GM18517 (cell line): Measurements from ENCODE around the gene HLA-DRB1.
"Not testable (repeated sequence)": the region's sequence is repeated elsewhere in the genome, so short reads cannot be mapped to it uniquely, and the experiment has no call there.

Experiments used
- ATAC-seq: cut with Tn5 transposase; IDR thresholded peaks from one replicate; pipeline ENCODE4 v1.9.1; 2021; ENCODE audit warnings: mild to moderate bottlenecking, moderate library complexity; ENCODE audit not compliant: unreplicated experiment

Gene HLA-DRB1

GRCh38 chr6:32609731-32610640 lies 20.3 kb upstream of the HLA-DRB1 start:
- ATAC-seq, result peak; percentile 90

- ATAC-seq, result no peak
These were observed 19.7 kb upstream of the HLA-DRB1 start for GRCh38 chr6:32609391-32609730.

- ATAC-seq, result no peak
These were observed 18.7 kb upstream of the HLA-DRB1 start for GRCh38 chr6:32608362-32608761.

- no peak for ATAC-seq
These were observed 18.3 kb upstream of the HLA-DRB1 start for GRCh38 chr6:32607988-32608298.

- no peak for ATAC-seq
These were observed 17.8 kb upstream of the HLA-DRB1 start for GRCh38 chr6:32607263-32607987.

GRCh38 chr6:32604434-32604877 lies 14.8 kb upstream of the HLA-DRB1 start:
- no peak for ATAC-seq

GRCh38 chr6:32603888-32604287 lies 14.2 kb upstream of the HLA-DRB1 start:
- no peak for ATAC-seq

- no peak for ATAC-seq
These were observed 13.6 kb upstream of the HLA-DRB1 start for GRCh38 chr6:32603222-32603621.

GRCh38 chr6:32602383-32602782 lies 12.7 kb upstream of the HLA-DRB1 start:
- no peak for ATAC-seq

- ATAC-seq, result no peak
These were observed 7.4 kb upstream of the HLA-DRB1 start for GRCh38 chr6:32597024-32597423.

- not testable (repeated sequence) for ATAC-seq
These were observed 1.1 kb upstream of the HLA-DRB1 start for GRCh38 chr6:32590713-32591112.

- ATAC-seq, result no peak
These were observed 1.5 kb downstream of the HLA-DRB1 start for GRCh38 chr6:32588156-32588555.

- no peak for ATAC-seq
These were observed 6.1 kb downstream of the HLA-DRB1 start for GRCh38 chr6:32583527-32583898.

GRCh38 chr6:32581315-32582095 lies 8.1 kb downstream of the HLA-DRB1 start:
- ATAC-seq, result no peak

GRCh38 chr6:32580593-32580992 lies 9.1 kb downstream of the HLA-DRB1 start:
- no peak for ATAC-seq

GRCh38 chr6:32578962-32579361 lies 10.7 kb downstream of the HLA-DRB1 start:
- ATAC-seq, result no peak

- ATAC-seq, result not testable (repeated sequence)
These were observed 12.2 kb downstream of the HLA-DRB1 start for GRCh38 chr6:32577493-32577892.

GRCh38 chr6:32576250-32576649 lies 13.4 kb downstream of the HLA-DRB1 start:
- no peak for ATAC-seq

GRCh38 chr6:32570363-32570905 lies 19.2 kb downstream of the HLA-DRB1 start:
- no peak for ATAC-seq

- ATAC-seq, result no peak
These were observed 21.1 kb downstream of the HLA-DRB1 start for GRCh38 chr6:32568561-32568960.

- ATAC-seq, result no peak
These were observed 22.7 kb downstream of the HLA-DRB1 start for GRCh38 chr6:32566957-32567356.
